HEK293T (cell line): Measurements from ENCODE around the gene MYRF.

ENCODE experiments used
- FOXA1 ChIP-seq: fragments of 450-650 bp; IDR thresholded peaks from 2 replicates; pipeline ENCODE4 v1.6.1; 2016; ENCODE audit warnings: mild to moderate bottlenecking
- FOXK2 ChIP-seq: fragments of 450-650 bp; IDR thresholded peaks from 2 replicates; pipeline ENCODE4 v1.6.1; 2016; ENCODE audit warnings: mild to moderate bottlenecking
- NFRKB ChIP-seq: fragments of 450-650 bp; IDR thresholded peaks from 2 replicates; pipeline ENCODE4 v1.6.1; 2016; ENCODE audit warnings: mild to moderate bottlenecking, moderate library complexity
- SP1 ChIP-seq: fragments of 450-650 bp; IDR thresholded peaks from 2 replicates; pipeline ENCODE4 v1.6.1; 2017

DNA sequence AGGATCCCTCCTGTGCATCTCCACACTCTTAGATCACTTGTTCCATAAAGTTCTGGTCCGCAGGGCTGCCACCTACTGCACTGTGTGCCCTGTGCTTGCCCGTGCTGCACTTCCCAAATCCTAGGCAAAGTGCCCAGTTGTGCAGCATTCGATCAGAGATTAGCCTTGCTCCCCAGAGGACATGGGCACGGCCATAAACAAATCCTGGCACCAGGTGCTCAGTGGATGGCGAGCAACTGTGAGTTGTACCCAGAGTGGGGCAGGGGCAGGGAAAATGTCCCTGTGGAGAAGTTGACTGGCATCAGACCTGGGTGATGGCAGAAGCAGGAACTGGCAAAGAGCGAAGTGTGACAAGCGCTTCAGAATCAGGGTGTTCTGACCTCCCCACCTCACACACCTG, 80.3 kb downstream of the MYRF start:
- TF ChIP-seq FOXA1 (no peak), NFRKB (no peak), FOXK2 (no peak), SP1 (no peak)
